Choroid plexus epithelial cell (primary cell): ENCODE data around the gene RSBN1.
"Not testable (repeated sequence)": the region's sequence is repeated elsewhere in the genome, so short reads cannot be mapped to it uniquely, and the experiment has no call there.

Experiments
- DNase-seq: peaks from one replicate; pipeline ENCODE4 v3.0.0-alpha.2; 2010; ENCODE audit warnings: low read depth
- H3K4me3 ChIP-seq: 2 replicates; pipeline ENCODE4 v1.5.1; 2011; ENCODE audit warnings: low read depth, mild to moderate bottlenecking, control low read depth, low read length, moderate library complexity
- TF ChIP-seq, protein P1 (sequence below): conservative IDR thresholded peaks from 2 replicates; pipeline ENCODE4 v1.5.1; 2011; ENCODE audit warnings: low read depth, mild to moderate bottlenecking, control low read depth, inconsistent platforms, low read length, moderate library complexity

RSBN1 gene

GRCh38 chr1:113856401-113856790 lies 44.1 kb upstream of the RSBN1 start:
- TF ChIP-seq, protein P1, sequence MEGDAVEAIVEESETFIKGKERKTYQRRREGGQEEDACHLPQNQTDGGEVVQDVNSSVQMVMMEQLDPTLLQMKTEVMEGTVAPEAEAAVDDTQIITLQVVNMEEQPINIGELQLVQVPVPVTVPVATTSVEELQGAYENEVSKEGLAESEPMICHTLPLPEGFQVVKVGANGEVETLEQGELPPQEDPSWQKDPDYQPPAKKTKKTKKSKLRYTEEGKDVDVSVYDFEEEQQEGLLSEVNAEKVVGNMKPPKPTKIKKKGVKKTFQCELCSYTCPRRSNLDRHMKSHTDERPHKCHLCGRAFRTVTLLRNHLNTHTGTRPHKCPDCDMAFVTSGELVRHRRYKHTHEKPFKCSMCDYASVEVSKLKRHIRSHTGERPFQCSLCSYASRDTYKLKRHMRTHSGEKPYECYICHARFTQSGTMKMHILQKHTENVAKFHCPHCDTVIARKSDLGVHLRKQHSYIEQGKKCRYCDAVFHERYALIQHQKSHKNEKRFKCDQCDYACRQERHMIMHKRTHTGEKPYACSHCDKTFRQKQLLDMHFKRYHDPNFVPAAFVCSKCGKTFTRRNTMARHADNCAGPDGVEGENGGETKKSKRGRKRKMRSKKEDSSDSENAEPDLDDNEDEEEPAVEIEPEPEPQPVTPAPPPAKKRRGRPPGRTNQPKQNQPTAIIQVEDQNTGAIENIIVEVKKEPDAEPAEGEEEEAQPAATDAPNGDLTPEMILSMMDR = no peak

DNA sequence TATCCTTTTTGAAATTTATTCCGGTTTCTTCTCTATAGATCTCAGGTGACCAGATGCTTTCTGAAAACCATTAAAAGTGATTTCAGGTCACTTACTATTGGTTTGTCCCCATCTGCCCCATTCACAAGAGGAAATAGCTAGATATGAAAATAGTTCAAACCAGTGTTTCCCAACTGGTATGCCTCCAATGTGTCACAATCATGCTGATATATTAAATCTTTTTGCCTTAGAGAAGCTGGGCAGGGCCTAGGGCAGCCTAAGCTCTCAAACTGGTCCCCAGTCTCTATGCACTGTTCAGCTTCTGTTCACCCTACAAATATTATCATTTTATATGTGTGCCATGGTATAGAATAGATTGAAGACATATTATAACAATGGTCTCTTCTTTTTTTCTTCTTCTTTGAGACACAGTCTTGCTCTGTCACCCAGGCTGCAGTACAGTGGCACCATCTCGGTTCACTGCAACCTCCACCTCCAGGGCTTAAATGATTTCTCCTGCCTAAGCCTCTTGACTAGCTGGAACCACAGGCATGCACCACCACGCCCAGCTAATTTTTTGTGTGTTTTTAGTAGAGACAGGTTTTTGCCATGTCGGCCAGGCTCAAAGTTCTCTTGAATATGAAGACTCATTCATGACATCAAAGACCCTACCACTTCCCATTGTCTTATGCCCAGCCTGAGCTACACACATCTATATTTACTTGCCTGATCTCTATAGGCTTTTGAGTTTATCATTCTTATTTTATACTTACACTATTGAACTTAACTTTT lies 43.5 kb upstream of the RSBN1 start:
- no peak overlapping the region for H3K4me3 ChIP-seq
- TF ChIP-seq, protein P1 = no peak
- no peak for DNase-seq

More at GRCh38 chr1:113856401-113856790, 44.1 kb upstream of the RSBN1 start:
- no peak overlapping the region for H3K4me3 ChIP-seq
- DNase-seq = no peak

DNA sequence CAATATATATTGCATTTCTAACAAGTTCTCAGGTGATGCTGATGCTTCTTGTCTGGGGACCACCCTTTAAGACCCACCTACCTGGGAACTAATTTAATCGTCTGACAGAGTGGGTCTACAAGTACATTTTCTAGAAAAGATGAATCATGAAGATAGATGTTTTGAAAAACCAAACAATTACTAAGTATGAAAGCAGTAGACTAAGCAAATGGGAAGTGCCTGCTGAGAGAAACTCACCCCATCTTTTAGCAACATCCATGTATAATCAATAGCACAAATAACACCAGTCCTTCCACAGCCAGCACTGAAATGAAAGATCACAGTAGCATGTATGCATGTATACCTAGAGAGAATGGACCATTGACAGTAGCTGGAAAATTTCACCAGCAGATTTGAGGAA lies 42.0 kb upstream of the RSBN1 start:
- H3K4me3 ChIP-seq = no peak overlapping the region
- no peak for DNase-seq
- TF ChIP-seq, protein P1 = no peak

- H3K4me3 ChIP-seq = not testable (repeated sequence)
- DNase-seq = peak; percentile 15
Observed at GRCh38 chr1:113852694-113853093, 40.4 kb upstream of the RSBN1 start.

- TF ChIP-seq, protein P1 = no peak
- DNase-seq = no peak
- no peak overlapping the region for H3K4me3 ChIP-seq
Observed at GRCh38 chr1:113850127-113850796, 38.0 kb upstream of the RSBN1 start.

GRCh38 chr1:113849072-113849471 lies 36.8 kb upstream of the RSBN1 start:
- TF ChIP-seq, protein P1 = no peak
- no peak for DNase-seq
- no peak overlapping the region for H3K4me3 ChIP-seq

- no peak overlapping the region for H3K4me3 ChIP-seq
- TF ChIP-seq, protein P1 = no peak
- no peak for DNase-seq
Observed at GRCh38 chr1:113846391-113847035, 34.2 kb upstream of the RSBN1 start.
